GM12878 (cell line): Measurements from ENCODE around the gene ADAT3. TPM values are rescaled to one million over a fixed set of nuclear protein-coding genes. Genes with fewer than 3 reads are reported as not detected.

Experiments used
- ATAC-seq: fragments of 200-7000 bp; cut with Tn5 transposase; 3 replicates; pipeline ENCODE4 v1.9.1; 2020; ENCODE audit warnings: mild to moderate bottlenecking, moderate library complexity
- BruUV-seq: library from RNA; stranded (reverse); fragments of 400-500 nt; replicated peaks from 2 replicates; lab custom pipeline; 2021; lab: Mats Ljungman, UMichigan
- CTCF ChIA-PET: fragments of 300-600 bp; sonication (Branson Sonifier 250); formaldehyde crosslinking; extraction: SDS; loops from one replicate; lab custom pipeline; 2021; ENCODE audit warnings: inconsistent platforms; lab: Yijun Ruan, JAX
- POLR2A ChIA-PET: fragments of 350-600 bp; formaldehyde crosslinking; extraction: SDS; loops from one replicate; lab custom pipeline; 2021; ENCODE audit warnings: inconsistent platforms; lab: Charles Lee
- RAD21 ChIA-PET: fragments of 300-600 bp; sonication (Branson Sonifier 250); formaldehyde crosslinking; loops from one replicate; lab custom pipeline; 2023; ENCODE audit warnings: antibody characterized with exemption; ENCODE audit not compliant: unreplicated experiment; lab: Charles Lee
- SMC1A ChIA-PET: fragments of 300-600 bp; sonication (Branson Sonifier 250); formaldehyde crosslinking; loops from one replicate; lab custom pipeline; 2023; ENCODE audit not compliant: unreplicated experiment, uncharacterized antibody; lab: Charles Lee
- DNase-seq: peaks from one replicate; pipeline ENCODE4 v3.0.0-alpha.2; 2011; ENCODE audit warnings: low read depth, low spot score
- FAIRE-seq: peaks from 3 replicates; lab custom pipeline; 2011; peaks lifted over from hg19 to GRCh38; lab: Jason Lieb, UNC
- H2AFZ ChIP-seq: 2 replicates; pipeline ENCODE4 v1.6.0; 2011; ENCODE audit warnings: low read depth, low read length, control low read depth; ENCODE audit not compliant: control insufficient read depth
- H3K27ac ChIP-seq: 2 replicates; pipeline ENCODE4 v1.5.1; 2011; ENCODE audit warnings: control low read depth; ENCODE audit not compliant: control insufficient read depth, insufficient read depth
- H3K27me3 ChIP-seq, 2 experiments: replicated peaks in 1 of 2; 2 replicates each; pipeline versions ENCODE4 v1.6.0 to v1.6.1; 2011; ENCODE audit warnings: low read length in 1 of 2; ENCODE audit not compliant: control insufficient read depth in 2 of 2, insufficient read depth in 2 of 2
- H3K36me3 ChIP-seq, 2 experiments: 2 replicates each; pipeline ENCODE4 v1.5.1; 2011; ENCODE audit warnings: low read length in 1 of 2; ENCODE audit not compliant: control insufficient read depth in 2 of 2, insufficient read depth in 2 of 2
- H3K4me1 ChIP-seq: 2 replicates; pipeline ENCODE4 v1.6.1; 2011; ENCODE audit warnings: mild to moderate bottlenecking, low read length, moderate library complexity, mixed read lengths; ENCODE audit not compliant: control insufficient read depth, insufficient read depth
- H3K4me2 ChIP-seq: 2 replicates; pipeline ENCODE4 v1.6.0; 2011; ENCODE audit warnings: control low read depth; ENCODE audit not compliant: control insufficient read depth, insufficient read depth
- H3K4me3 ChIP-seq: fragments of 200-600 bp; sonication (generic); 2 replicates; pipeline ENCODE4 v1.5.1; 2016
- H3K79me2 ChIP-seq: 2 replicates; pipeline ENCODE4 v1.6.0; 2011; ENCODE audit warnings: low read length; ENCODE audit not compliant: control insufficient read depth, insufficient read depth
- H3K9ac ChIP-seq: 2 replicates; pipeline ENCODE4 v1.8.0; 2011; ENCODE audit warnings: low read length, control low read depth, mixed read lengths; ENCODE audit not compliant: control insufficient read depth, insufficient read depth
- H3K9me3 ChIP-seq: replicated peaks from 3 replicates; pipeline ENCODE4 v1.5.1; 2011; ENCODE audit warnings: mild to moderate bottlenecking, low read length; ENCODE audit not compliant: control insufficient read depth, insufficient read depth
- H4K20me1 ChIP-seq: 2 replicates; pipeline ENCODE4 v1.6.0; 2011; ENCODE audit not compliant: control insufficient read depth, insufficient read depth
- BCL11A ChIP-seq: IDR thresholded peaks from 2 replicates; pipeline ENCODE4 v1.6.1; 2011; ENCODE audit warnings: low read depth, low read length
- CEBPB ChIP-seq, 2 experiments: fragments of 150-350 bp in 1 of 2; IDR thresholded peaks; 2 replicates each; pipeline ENCODE4 v1.6.1; 2012 to 2014; ENCODE audit warnings: low read depth in 2 of 2, low read length in 2 of 2, borderline replicate concordance in 1 of 2, inconsistent platforms in 1 of 2
- EED ChIP-seq: sonication (generic); IDR thresholded peaks from 2 replicates; pipeline ENCODE4 v1.6.1; 2016; ENCODE audit warnings: antibody characterized with exemption, low read depth
- MAX ChIP-seq: IDR thresholded peaks from 2 replicates; pipeline ENCODE4 v1.6.1; 2012; ENCODE audit warnings: low read depth, low read length, improper control_type of control experiment
- NR2C1 ChIP-seq: fragments of 450-650 bp; IDR thresholded peaks from 2 replicates; pipeline ENCODE4 v1.6.1; 2017; ENCODE audit warnings: antibody characterized with exemption, mild to moderate bottlenecking, moderate library complexity
- POLR2AphosphoS5 ChIP-seq: IDR thresholded peaks from 2 replicates; pipeline ENCODE4 v1.6.1; 2011; ENCODE audit warnings: mild to moderate bottlenecking, low read length, inconsistent platforms
- RBBP5 ChIP-seq: fragments of 200-600 bp; sonication (generic); conservative IDR thresholded peaks from 2 replicates; pipeline ENCODE4 v1.6.1; 2016
- SIN3A ChIP-seq: IDR thresholded peaks from 2 replicates; pipeline ENCODE4 v1.6.1; 2012; ENCODE audit warnings: low read depth, low read length, improper control_type of control experiment
- SMAD5 ChIP-seq: IDR thresholded peaks from 2 replicates; pipeline ENCODE4 v1.6.1; 2016; ENCODE audit warnings: antibody characterized with exemption, low read depth
- SRF ChIP-seq, 2 experiments: IDR thresholded peaks; 2 replicates each; pipeline ENCODE4 v1.6.1; 2011; ENCODE audit warnings: low read depth in 2 of 2, low read length in 2 of 2, mild to moderate bottlenecking in 1 of 2, moderate library complexity in 1 of 2
- ZBED1 ChIP-seq: IDR thresholded peaks from 2 replicates; pipeline ENCODE4 v1.6.1; 2016; ENCODE audit warnings: borderline replicate concordance
- ZBTB33 ChIP-seq: fragments of 450-650 bp; IDR thresholded peaks from 2 replicates; pipeline ENCODE4 v1.6.1; 2017; ENCODE audit warnings: mild to moderate bottlenecking
- ZNF24 ChIP-seq: fragments of 450-650 bp; IDR thresholded peaks from 2 replicates; pipeline ENCODE4 v1.6.1; 2017; ENCODE audit warnings: antibody characterized with exemption, mild to moderate bottlenecking
- WGBS: methylation state at CpG from one replicate; pipeline ENCODE4 v1.1.6; 2016; ENCODE audit warnings: low lambda C conversion rate; ENCODE audit not compliant: insufficient replicate concordance, insufficient coverage; ENCODE audit errors: missing lambda C conversion rate; 5-methylcytosine and 5-hydroxymethylcytosine counted together
- in situ Hi-C: fragments of 300-500 bp; cut with MboI; formaldehyde crosslinking; loops from 9 replicates; pipeline ENCODE4 v1.14.3; 2018; ENCODE audit warnings: mixed read lengths
- intact Hi-C: fragments of 100-400 bp; cut with micrococcal nuclease; formaldehyde crosslinking; loops from one replicate; pipeline ENCODE4 v1.14.2; 2022; ENCODE audit not compliant: unreplicated experiment
- polyA plus RNA-seq, 11 experiments: library from polyadenylated mRNA; depleted of rRNA in 4 of 11; unstranded in 6 of 11; stranded (reverse) in 5 of 11; fragments of >200 nt; fragmentation: Nextera tagmentation in 4 of 11; fragmentation: Illumina TruSeq in 1 of 11; extraction: Ambion mirVana in 4 of 11; extraction: Trizol in 1 of 11; gene quantifications; 1 replicate in 1 of 11; 2 replicates in 10 of 11; pipeline versions ENCODE4 v1.2.1 to v1.2.3, GENCODE V29; 2011 to 2016; ENCODE audit warnings: inconsistent platforms in 2 of 11, missing spikeins in 2 of 11, low read depth in 1 of 11
- total RNA-seq, 4 experiments: library from RNA; depleted of rRNA in 3 of 4; stranded (reverse); fragments of >200 nt in 3 of 4; fragmentation: Illumina TruSeq in 1 of 4; extraction: Trizol in 1 of 4; gene quantifications; 2 replicates each; pipeline versions ENCODE4 v1.2.1 to v1.2.3, GENCODE V29; 2013 to 2021

ADAT3 gene
- total and polyA plus RNA-seq, 10 of the 15 experiments (the other 5 are each of a cell fraction or from before 2014, with no cell fraction given) = 0.27 to 11.8 (median 7.7) TPM; not detected in 3

GRCh38 chr19:1956868-1957492 is 51.8 kb downstream of the ADAT3 start:
- TF ChIP-seq CEBPB (IDR thresholded peaks at IDR 0.05; ENCODE audit: borderline replicate concordance in 1 of 2, low read depth in 2 of 2, low read length in 2 of 2) = no peak
- TF ChIP-seq ZBED1 = no peak
- TF ChIP-seq RBBP5 = no peak
- no peak for TF ChIP-seq BCL11A
- TF ChIP-seq EED = no peak
- no peak for TF ChIP-seq SRF (IDR thresholded peaks at IDR 0.05; ENCODE audit: low read depth in 2 of 2, low read length in 2 of 2)
- TF ChIP-seq ZNF24 = no peak
- no peak for TF ChIP-seq SIN3A
- TF ChIP-seq POLR2AphosphoS5 = no peak
- TF ChIP-seq MAX = no peak
- no peak for TF ChIP-seq NR2C1
- no peak for TF ChIP-seq SMAD5
- no peak for TF ChIP-seq ZBTB33
- Histone ChIP-seq H3K27ac (no peak overlapping the region), H3K79me2 (peaks cover 22% of the 10 kb centered on the region), H4K20me1 (no peaks in the 10 kb centered on the region), H3K4me1 (no peaks in the 10 kb centered on the region), H2AFZ (no peak overlapping the region), H3K9me3 (no peaks in the 10 kb centered on the region), H3K27me3 (no peaks in the 10 kb centered on the region), H3K4me3 (no peak overlapping the region), H3K9ac (no peak overlapping the region), H3K36me3 (peaks cover 5 to 26% of the 10 kb centered on the region in 2 experiments; a peak in 3 of 4 replicates), H3K4me2 (no peak overlapping the region)
- ATAC-seq (no peak), FAIRE-seq (no peak), DNase-seq (no peak)
- POLR2A ChIA-PET = no interaction called here
- intact Hi-C loops (no loop called here), in situ Hi-C loops (no loop called here)
- BruUV-seq = no TSS peak
- RAD21 ChIA-PET = no interaction called here
- CTCF ChIA-PET = no interaction called here
- SMC1A ChIA-PET = no interaction called here
- WGBS = 80% methylated on average over 26 of the region's 28 CpGs
